SJCRH30 (cell line): ENCODE data around the gene DIPK1B. TPM values are rescaled to one million over a fixed set of nuclear protein-coding genes. Genes with fewer than 3 reads are reported as not detected.
A peak's percentile ranks its signal among the peaks of the same experiment; 100 is the strongest.

ENCODE experiments used
- DNase-seq, 2 experiments: peaks; one replicate each; pipeline ENCODE4 v3.0.0-alpha.2; 2015 to 2020
- H3K27ac ChIP-seq: fragments of 250-450 bp; sonication (Bioruptor Pico); 2 replicates; pipeline ENCODE4 v1.5.1; 2020; ENCODE audit warnings: mild to moderate bottlenecking, moderate library complexity
- H3K27me3 ChIP-seq: fragments of 250-450 bp; sonication (Bioruptor Pico); 2 replicates; pipeline ENCODE4 v1.5.1; 2020; ENCODE audit warnings: mild to moderate bottlenecking, moderate library complexity
- H3K36me3 ChIP-seq: fragments of 250-450 bp; sonication (Bioruptor Pico); 2 replicates; pipeline ENCODE4 v1.5.1; 2020; ENCODE audit warnings: mild to moderate bottlenecking, moderate library complexity
- H3K4me1 ChIP-seq: fragments of 250-450 bp; sonication (Bioruptor Pico); 2 replicates; pipeline ENCODE4 v1.5.1; 2020; ENCODE audit warnings: mild to moderate bottlenecking, moderate library complexity
- H3K4me3 ChIP-seq: fragments of 250-450 bp; sonication (Bioruptor Pico); 2 replicates; pipeline ENCODE4 v1.5.1; 2020; ENCODE audit warnings: mild to moderate bottlenecking, moderate library complexity
- H3K9me3 ChIP-seq: fragments of 250-450 bp; sonication (Bioruptor Pico); replicated peaks from 2 replicates; pipeline ENCODE4 v1.5.1; 2020; ENCODE audit warnings: mild to moderate bottlenecking, moderate library complexity
- total RNA-seq: library from RNA; depleted of rRNA; stranded (reverse); fragments of >200 nt; shearing (Covaris generic); gene quantifications from 2 replicates; pipeline ENCODE4 v1.2.3, GENCODE V29; 2014

Gene DIPK1B
- total RNA-seq, 1 experiment from 2014 or later: 5.0 TPM

GRCh38 chr9:136670576-136671253, 41.7 kb upstream of the DIPK1B start:
- Histone ChIP-seq H3K4me3 (no peak overlapping the region), H3K4me1 (peaks cover 21% of the 10 kb centered on the region), H3K27ac (no peak overlapping the region), H3K36me3 (no peaks in the 10 kb centered on the region), H3K27me3 (peaks cover 45% of the 10 kb centered on the region), H3K9me3 (no peaks in the 10 kb centered on the region)
- DNase-seq: no peak

GRCh38 chr9:136671254-136671614, 41.1 kb upstream of the DIPK1B start:
- Histone ChIP-seq H3K27ac (no peak overlapping the region), H3K9me3 (no peaks in the 10 kb centered on the region), H3K27me3 (peaks cover 45% of the 10 kb centered on the region), H3K4me3 (no peak overlapping the region), H3K4me1 (peaks cover 21% of the 10 kb centered on the region), H3K36me3 (no peaks in the 10 kb centered on the region)
- DNase-seq: no peak

DNA sequence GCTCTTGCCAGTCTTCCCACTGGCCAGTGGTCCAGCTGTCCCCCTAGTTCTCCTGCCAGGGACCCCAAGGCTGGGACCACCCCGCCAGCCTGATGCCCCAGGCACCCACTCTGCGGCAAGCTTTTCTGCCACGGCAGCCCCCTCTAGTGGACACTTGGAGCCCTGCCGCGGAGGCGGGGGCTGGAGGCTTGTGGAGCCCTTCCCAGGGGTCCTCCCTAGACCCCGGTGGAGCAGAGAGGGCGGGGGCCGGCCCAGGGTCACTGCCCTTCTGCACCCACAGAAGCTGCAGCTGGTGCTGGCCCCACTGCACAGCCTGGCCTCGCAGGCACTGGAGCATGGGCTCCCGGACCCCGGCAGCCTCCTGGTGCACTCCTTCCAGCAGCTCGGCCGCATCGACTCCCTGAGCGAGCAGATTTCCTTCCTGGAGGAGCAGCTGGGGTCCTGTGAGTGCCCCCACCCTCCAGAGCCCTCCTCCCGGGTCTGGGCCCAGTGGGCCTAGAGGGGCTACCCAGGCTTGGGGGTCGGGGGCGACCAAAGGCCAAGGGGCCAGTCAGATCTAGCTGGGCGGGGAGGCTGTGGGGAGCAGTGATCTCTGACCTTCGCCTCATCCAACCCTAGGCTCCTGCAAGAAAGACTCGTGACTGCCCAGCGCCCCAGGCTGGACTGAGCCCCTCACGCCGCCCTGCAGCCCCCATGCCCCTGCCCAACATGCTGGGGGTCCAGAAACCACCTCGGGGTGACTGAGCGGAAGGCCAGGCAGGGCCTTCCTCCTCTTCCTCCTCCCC, 40.5 kb upstream of the DIPK1B start:
- DNase-seq: peak; percentile 54 to 73
- Histone ChIP-seq H3K27me3 (peaks cover 39% of the 10 kb centered on the region), H3K4me3 (no peak overlapping the region), H3K27ac (no peak overlapping the region), H3K36me3 (no peaks in the 10 kb centered on the region), H3K4me1 (peaks cover 16% of the 10 kb centered on the region), H3K9me3 (no peaks in the 10 kb centered on the region)

GRCh38 chr9:136672431-136673087, 39.8 kb upstream of the DIPK1B start:
- no peaks in the 10 kb centered on the region for H3K9me3 ChIP-seq
- no peak for DNase-seq
- no peak overlapping the region for H3K27ac ChIP-seq
- H3K4me3 ChIP-seq: no peak overlapping the region
- H3K36me3 ChIP-seq: no peaks in the 10 kb centered on the region
- H3K27me3 ChIP-seq: peaks cover 31% of the 10 kb centered on the region
- H3K4me1 ChIP-seq: peaks cover 9% of the 10 kb centered on the region

GRCh38 chr9:136673088-136673974, 39.0 kb upstream of the DIPK1B start:
- no peak for DNase-seq
- no peaks in the 10 kb centered on the region for H3K9me3 ChIP-seq
- H3K36me3 ChIP-seq: no peaks in the 10 kb centered on the region
- peaks cover 24% of the 10 kb centered on the region for H3K27me3 ChIP-seq
- peaks cover 1% of the 10 kb centered on the region; the same call in 1 of the 2 replicates for H3K4me1 ChIP-seq
- H3K4me3 ChIP-seq: no peak overlapping the region
- H3K27ac ChIP-seq: no peak overlapping the region

DNA sequence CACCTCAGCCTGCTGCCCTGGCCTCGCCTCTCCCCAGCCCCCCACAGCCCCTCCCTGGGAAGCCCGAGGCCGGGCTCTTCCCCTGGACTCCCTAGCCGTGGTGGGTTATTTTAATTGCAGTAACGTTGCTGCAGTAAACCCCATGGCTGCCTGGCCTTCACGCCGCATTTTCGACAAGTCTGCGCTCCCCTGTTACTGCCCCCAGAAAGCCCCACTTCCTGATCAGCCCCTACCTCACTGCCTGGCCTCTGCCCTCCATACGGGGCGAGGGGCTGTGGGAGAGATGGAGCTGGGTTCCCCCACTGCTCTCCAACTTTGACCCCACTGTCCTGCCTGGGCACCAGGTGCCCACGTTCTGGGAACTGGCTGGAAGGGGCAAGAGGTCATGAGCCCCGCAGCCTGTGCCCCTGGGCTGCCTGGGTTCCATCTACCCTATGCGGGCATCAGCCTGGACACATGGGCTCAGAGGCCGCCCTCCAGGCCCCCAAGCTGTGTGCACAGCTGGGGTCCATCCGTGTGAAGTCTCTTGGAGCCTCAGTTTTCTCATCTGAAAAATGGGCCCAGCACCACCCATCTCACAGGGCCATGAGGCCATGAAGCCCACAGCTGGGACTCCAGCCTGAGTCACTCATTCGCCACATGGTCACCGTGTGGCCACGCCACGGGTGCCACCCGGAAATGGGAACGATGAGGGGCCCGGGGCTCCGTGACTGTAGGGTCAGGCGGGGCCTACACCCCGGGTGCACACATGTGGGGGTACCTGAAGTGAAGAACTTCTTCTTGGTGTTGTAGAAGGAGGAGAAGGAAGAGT, 38.2 kb upstream of the DIPK1B start:
- no peak for DNase-seq
- Histone ChIP-seq H3K27me3 (peaks cover 15% of the 10 kb centered on the region), H3K4me3 (no peak overlapping the region), H3K27ac (no peak overlapping the region), H3K9me3 (no peaks in the 10 kb centered on the region), H3K4me1 (no peaks in the 10 kb centered on the region), H3K36me3 (no peaks in the 10 kb centered on the region)

DNA sequence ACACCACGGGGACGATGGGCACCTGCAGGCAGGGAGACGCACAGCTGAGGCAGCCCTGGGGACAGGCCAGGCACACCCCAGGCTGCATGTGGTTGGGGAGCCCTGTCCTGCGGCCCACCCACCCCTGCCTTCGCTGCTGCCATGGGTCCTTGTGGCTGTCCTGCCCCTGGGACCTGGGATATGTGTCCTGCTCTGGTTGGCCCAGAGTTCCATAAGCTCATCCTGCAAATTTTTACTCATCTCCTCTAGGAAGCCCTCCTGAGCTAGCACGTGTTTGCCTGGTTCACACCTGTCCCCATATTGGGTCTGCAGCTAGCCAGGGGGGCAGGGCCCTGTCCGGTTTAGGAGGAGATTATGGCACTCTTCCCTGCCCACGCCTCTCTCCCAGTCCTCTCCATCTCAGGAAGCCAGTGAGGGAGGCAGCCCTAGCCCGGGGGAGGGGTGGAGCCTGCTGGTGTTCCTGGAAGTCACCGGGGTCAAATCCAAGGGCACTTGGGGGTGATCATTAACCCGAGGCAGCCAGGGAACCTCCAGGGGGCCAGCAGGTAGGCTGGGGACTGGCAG, 37.5 kb upstream of the DIPK1B start:
- DNase-seq: no peak
- Histone ChIP-seq H3K27ac (no peak overlapping the region), H3K4me1 (no peaks in the 10 kb centered on the region), H3K27me3 (peaks cover 8% of the 10 kb centered on the region), H3K4me3 (no peak overlapping the region), H3K9me3 (no peaks in the 10 kb centered on the region), H3K36me3 (no peaks in the 10 kb centered on the region)

GRCh38 chr9:136675477-136676296, 36.7 kb upstream of the DIPK1B start:
- Histone ChIP-seq H3K27me3 (peaks cover under 1% of the 10 kb centered on the region; the same call in 1 of the 2 replicates), H3K4me3 (no peak overlapping the region), H3K36me3 (no peaks in the 10 kb centered on the region), H3K4me1 (no peaks in the 10 kb centered on the region), H3K27ac (no peak overlapping the region), H3K9me3 (no peaks in the 10 kb centered on the region)
- no peak for DNase-seq

DNA sequence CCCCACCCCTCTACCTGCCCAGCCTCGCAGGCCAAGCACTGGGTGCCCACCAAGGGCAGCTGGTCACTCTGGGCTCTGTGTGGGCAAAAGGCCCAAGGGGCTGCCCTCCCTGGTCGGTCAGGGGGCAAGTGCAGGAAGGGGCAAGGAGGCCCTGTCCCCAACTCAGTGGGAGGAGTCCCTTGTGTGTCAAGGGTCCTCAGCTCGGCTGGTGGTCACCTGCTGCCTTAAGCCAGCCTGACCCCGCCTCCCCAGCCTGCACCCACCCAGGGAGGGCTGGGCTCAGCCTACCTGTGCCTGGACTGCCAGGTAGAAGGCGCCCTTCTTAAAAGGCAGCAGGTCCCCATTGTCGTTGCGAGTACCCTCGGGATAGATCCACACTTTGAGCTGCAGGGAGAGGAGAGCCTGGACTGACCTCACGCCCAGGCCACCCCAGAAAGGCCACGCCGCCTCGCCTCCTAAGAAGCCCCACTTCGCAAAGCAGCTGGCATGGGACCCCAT, 36.0 kb upstream of the DIPK1B start:
- H3K36me3 ChIP-seq: no peaks in the 10 kb centered on the region

GRCh38 chr9:136676920-136677686, 35.3 kb upstream of the DIPK1B start:
- H3K4me1 ChIP-seq: no peaks in the 10 kb centered on the region
- no peaks in the 10 kb centered on the region for H3K36me3 ChIP-seq
- no peak for DNase-seq
- H3K9me3 ChIP-seq: no peaks in the 10 kb centered on the region
- no peak overlapping the region for H3K4me3 ChIP-seq
- no peak overlapping the region for H3K27ac ChIP-seq
- no peaks in the 10 kb centered on the region; the same call in 1 of the 2 replicates for H3K27me3 ChIP-seq

More for the DNA sequence above, 36.0 kb upstream of the DIPK1B start:
- H3K9me3 ChIP-seq: no peaks in the 10 kb centered on the region
- DNase-seq: no peak
- no peaks in the 10 kb centered on the region; the same call in 1 of the 2 replicates for H3K27me3 ChIP-seq
- H3K27ac ChIP-seq: no peak overlapping the region
- H3K4me3 ChIP-seq: no peak overlapping the region
- H3K4me1 ChIP-seq: no peaks in the 10 kb centered on the region

DNA sequence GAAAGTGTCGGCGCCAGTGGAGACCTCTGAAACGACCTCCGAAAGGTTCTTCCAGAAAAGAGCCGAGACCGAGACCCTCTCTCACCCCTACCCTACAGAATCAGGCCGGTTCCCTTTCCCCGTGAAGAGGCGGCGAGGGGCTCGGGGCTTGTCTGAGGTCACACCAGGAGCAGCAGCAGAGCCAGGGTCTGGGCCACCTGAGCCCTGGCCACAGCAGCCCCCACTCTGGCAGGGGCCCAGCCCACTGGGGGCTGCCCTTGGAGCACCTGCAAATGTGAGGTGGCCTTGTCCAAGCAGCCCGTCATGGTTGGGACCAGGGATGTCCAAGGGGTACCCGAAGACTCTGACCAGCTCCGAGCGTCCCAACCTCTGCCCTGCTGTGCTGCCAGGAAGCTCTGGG, 34.3 kb upstream of the DIPK1B start:
- no peak overlapping the region for H3K4me3 ChIP-seq
- H3K9me3 ChIP-seq: no peaks in the 10 kb centered on the region
- H3K27ac ChIP-seq: no peak overlapping the region
- no peak for DNase-seq
- no peaks in the 10 kb centered on the region for H3K4me1 ChIP-seq
- no peaks in the 10 kb centered on the region for H3K36me3 ChIP-seq
- no peaks in the 10 kb centered on the region; the same call in 1 of the 2 replicates for H3K27me3 ChIP-seq

DNA sequence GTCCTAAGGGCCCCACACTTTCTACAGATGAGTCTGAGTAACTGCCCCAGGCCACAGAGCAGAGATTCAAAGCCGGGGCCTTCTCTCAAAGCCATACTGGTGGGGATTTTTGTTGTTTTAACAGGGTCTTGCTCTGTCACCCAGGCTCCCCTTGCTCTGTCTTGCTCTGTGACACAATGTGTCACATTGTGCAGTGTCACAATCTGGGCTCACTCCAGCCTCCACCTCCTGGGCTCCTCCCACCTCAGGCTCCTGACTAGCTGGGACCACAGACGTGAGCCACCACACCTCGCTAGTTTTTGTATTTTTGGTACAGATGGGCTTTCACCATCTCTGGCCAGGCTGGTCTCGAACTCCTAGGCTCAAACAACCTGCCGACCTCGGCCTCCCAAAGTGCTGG, 33.7 kb upstream of the DIPK1B start:
- Histone ChIP-seq H3K4me1 (no peaks in the 10 kb centered on the region), H3K36me3 (no peaks in the 10 kb centered on the region), H3K4me3 (no peak overlapping the region), H3K27ac (no peak overlapping the region), H3K9me3 (no peaks in the 10 kb centered on the region), H3K27me3 (no peaks in the 10 kb centered on the region; the same call in 1 of the 2 replicates)
- no peak for DNase-seq
